ENCODE data around the gene OR8G5.

The OR8G5 gene

DNA sequence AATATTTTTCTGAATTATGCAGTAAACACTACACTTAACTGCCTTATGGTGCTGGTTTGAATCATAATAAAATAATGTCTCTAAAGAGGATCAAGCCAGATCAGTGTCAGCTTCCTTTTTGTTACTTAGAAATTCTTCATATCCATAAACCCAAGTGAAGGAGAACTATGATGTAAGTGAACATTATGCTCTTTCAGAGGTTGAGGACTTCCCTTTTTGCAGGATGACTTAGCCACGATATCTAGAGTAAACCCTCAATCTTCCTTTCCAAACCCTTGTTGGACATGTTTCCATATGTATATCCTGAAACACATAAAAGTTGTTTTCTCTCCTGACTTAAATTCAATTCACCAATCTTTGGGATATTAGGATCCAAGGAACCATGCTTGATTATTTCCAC lies 38.5 kb downstream of the OR8G5 start:
- no peak for DNase-seq

DNA sequence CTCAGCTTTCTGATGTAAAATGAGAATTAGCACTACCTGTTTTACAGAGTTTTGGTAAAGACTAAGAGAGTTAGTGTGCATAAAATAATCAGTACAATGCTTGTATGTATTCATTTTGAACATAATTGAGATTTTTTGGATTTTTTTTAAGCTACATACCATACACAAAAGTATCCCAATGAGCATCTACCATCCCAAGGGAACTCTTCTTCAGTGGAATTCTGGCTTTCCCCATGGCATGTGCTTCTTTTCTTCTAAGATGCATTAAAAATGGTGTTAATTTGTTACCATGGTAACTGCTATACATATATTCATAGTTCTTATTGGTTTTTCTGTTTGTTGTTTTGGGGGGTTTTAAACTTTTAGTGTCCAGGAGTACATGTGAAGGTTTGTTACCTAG lies 39.8 kb downstream of the OR8G5 start:
- no peak for DNase-seq

DNA sequence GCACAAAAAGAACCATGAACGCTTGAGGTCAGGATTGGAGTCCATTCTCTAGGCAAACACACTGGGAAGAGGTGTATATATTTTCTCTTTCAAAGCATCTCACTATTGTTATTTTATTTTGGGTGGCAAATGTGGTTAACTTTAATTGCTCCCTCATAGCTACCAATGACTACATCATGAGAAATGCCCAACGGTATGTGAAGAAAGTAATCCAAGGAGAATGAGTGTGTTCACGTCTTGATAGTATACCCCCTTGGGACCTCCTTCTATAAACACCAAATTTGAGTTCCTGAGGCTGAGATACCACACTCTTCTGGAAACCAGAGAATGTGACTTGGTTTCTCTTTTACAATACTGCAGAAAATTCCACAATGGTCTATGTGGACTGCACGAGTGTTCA lies 41.7 kb downstream of the OR8G5 start:
- no peak for DNase-seq

DNA sequence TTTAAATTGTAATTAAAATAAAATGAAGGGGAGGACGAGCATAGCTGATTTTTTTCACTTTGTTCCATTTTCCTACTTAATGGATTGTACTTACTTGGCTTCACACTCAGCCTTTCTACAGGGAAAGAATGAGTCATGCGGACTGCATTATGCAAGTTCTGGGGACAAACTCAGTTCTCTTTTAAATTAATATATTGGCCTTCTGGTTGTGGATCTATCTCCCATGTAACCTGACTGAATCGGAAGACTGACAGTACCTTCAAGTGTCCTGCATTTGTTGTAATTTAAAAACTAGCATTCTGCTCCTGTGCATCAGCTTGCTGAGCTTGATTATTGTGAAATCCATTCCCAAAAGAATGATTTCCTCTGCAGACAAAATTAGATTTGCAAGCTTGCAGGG lies 45.4 kb downstream of the OR8G5 start:
- DNase-seq, result no peak

DNA sequence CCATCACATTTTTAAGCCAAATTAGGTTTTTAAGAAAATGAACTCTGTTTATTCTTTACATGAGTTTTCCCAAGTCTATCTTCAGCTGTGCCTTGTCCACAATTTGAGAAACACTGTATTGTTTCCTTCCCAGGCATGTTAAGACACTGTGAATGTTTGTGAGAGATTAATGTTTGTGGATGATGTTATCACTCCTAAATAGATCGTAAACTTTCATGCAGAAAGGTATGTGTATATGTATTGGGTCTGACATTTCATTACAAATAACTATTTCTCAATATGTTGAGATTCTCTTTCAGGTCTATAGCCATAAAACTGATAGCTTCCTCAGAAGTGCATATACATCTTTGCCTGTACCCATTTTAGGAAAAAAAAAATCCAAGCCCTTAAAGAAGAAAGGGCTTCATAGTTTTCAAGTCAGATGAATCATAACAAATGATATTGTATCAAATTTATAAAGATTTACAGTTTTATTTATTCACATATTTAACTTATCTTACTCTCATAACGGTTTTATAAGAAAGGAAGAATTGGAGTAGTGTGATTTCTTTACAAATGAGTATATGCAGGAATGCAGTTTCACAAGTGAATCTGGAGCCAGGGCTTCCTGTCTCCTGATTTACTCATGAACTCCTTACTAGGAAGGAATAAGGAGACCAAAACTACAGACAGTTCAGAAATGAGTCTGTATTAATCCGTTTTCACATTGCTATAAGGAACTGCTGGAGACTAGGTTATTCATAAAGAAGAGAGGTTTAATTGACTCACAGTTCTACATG lies 46.4 kb downstream of the OR8G5 start:
- no peak for DNase-seq

DNA sequence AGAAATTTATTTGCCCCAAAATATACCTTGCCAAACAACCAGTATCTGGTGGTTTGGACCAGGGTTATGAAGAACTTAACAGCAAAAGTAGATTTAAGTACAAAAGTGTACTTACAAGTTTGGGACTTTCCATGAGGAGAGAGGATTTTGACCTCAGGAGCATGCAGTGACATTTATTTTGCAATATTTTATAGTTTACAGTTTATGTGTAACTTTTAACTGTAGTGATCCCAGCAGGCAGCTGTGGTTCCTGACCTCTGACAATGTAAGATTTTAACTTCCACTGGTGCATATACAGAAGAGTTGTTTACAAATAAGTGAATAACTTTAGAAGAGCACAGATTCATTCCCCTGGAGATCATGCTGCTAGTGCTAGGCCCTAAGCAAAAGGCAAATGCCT lies 50.9 kb downstream of the OR8G5 start:
- DNase-seq, result no peak

DNA sequence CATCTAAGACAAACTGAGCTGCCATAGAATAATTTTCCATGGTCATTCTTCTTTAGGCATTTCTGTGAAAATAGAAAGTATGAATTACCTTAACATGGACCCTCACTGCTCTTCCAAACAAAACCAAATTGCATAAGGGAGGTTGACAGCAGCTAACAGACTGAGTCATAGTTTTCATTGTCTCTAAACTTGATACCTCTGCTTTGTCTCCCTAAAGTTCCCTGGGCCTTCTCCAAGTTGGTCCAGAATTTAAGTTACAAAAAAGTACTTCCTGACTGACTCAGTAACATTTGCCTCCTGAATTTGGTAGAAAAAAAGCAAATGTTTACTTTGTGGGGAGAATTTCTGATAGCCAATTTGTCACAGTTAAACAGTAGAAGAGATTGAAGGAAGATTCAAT lies 54.5 kb downstream of the OR8G5 start:
- DNase-seq, result no peak

DNA sequence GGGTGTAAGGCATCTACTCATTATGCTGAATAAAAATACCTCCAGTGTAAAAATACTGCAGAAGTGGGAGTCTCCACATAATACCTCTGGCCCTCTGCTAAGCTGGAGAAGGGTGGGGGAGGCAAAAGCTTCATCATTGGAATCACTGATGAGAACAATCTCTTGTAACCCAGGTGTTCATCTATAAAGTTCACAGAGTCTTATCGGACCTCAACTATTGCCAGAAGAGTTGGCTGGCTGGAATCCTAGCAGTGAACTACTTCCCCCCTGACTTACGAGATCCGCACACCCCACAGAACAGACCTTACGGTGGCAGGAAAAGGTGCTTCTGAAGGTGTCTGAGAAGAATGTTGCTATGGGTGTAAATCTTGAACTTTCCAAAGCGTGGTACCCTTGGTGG lies 55.1 kb downstream of the OR8G5 start:
- DNase-seq, result no peak

DNA sequence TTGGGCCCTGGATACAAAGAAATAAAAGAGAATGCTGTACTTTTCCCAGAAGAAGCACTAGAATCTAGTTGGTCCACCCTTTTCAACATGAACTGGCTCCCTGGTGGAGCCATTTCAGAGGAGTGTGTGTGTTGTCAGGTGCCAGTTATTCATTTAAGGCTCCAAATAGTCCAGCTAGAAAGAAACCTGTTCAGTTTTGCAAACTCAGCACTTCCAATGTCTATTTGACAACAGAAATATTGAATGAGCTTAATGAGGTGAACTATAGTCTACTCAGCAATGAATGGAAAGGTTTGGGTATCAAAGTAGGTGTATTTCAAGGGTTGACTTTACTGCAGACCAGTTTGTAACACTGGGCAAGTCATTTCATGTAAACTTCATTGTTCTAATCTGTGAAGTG lies 55.5 kb downstream of the OR8G5 start:
- no peak for DNase-seq

DNA sequence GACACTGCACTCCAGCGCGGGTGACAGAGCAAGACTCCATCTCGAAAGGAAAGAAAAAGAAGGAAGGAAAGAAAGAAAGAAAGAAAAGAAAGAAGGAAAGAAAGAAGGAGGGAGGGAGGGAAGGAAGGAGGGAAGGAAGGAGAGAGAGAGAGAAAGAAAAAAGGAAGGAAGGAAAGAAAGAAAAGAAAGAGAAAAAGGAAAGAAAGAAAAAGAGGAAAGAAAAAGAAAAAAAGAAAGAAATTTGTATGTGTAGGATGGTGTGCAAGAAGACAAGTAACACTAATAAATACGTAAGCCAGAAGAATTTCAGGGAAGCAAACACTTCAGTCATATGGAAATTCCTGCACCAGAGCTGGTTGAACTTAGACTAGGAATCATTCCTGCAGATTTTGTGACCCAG lies 57.0 kb downstream of the OR8G5 start:
- no peak for DNase-seq

DNA sequence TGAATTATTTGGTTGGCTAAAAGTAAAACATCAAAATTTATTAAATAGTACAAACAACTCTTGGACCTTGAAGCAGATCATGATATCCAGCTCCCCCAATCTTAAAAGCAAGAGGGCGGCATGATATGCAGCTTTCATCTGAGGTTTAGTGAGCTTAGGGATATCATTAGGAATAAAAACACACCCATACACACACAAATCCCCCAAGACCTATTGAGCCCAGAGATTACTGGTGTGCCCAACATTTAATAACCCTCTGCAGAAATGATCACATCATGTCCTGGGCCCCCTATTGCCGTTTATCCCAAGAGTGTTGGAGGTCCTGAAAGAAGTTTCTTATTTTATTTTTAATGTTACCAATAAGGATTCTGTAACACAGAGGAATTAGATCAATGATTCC lies 57.7 kb downstream of the OR8G5 start, which contains the start of gene OR8D1:
Gene OR8D1 (minus strand): TSS at position 101 of the 400 bp plus-strand sequence. CDS start 3,183 bp downstream, outside the sequence.
- no peak for DNase-seq

DNA sequence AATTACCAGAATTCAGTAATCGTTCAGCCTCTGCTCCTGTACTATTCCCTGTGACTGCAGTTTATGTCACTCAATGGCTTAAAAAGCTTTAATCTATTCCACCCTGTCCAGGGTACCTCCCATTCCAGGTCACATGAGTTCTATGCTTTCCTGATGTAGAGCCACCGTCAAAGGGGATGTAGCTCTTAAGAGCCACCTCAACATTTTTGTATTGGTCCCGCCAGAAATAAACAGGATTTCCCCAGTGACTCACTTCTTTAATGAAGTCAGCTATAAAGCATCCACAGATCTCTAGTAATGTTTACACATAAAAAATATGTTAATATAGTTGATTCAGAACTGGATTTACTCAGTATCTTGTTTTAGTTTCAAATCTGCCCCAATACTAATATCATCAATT lies 58.9 kb downstream of the OR8G5 start:
- no peak for DNase-seq
